ENCODE measurements around the gene SLC34A2. TPM values are rescaled to one million over a fixed set of nuclear protein-coding genes. Genes with fewer than 3 reads are reported as not detected.
A peak's percentile ranks its signal among the peaks of the same experiment; 100 is the strongest.

Gene SLC34A2
- total RNA-seq, 1 experiment from 2014 or later: 1.7 TPM

DNA sequence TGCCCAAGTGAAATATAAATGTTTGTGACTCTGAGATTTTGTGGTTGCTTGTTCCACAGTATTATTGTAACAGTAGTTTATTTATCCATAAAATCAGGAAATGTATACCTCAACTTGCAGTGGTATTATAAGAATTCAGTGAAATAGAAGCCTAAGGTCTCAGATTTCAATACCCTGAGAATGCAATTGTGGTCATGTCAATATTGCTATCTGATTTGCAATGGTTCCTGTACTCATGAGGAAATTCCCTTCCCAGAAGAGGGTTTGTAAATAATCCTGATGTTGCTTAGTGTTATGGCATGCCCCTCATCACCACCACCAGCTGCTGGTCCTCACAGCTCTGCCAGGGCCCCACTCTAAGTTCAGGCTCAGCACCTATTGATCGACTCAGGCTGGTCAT lies 67.8 kb downstream of the SLC34A2 start:
- ChIA-PET CTCF (no interaction called here), POLR2A (no interaction called here)
- no peaks in the 10 kb centered on the region for H3K4me1 Mint-ChIP-seq
- DNase-seq (ENCODE audit: low spot score) (no peak), ATAC-seq (no peak; the same call in 1 of the 2 replicates)
- no peaks in the 10 kb centered on the region; the same call in 1 of the 2 replicates for H3K27me3 Mint-ChIP-seq (ENCODE audit: low read depth)
- TF ChIP-seq SOX15 (CRISPR knock-in tag; IDR thresholded peaks at IDR 0.05): no peak
- no peak for TF ChIP-seq HMGA2 (CRISPR knock-in tag; IDR thresholded peaks at IDR 0.05)
- TF ChIP-seq CREB1 (CRISPR knock-in tag; IDR thresholded peaks at IDR 0.05): no peak
- no peaks in the 10 kb centered on the region for H3K36me3 Mint-ChIP-seq
- H3K9me3 Mint-ChIP-seq: peaks cover 9% of the 10 kb centered on the region
- H3K4me3 Mint-ChIP-seq: no peak overlapping the region
- no peak overlapping the region for H3K27ac Mint-ChIP-seq

- POLR2A ChIA-PET: no interaction called here
- no peak overlapping the region for H3K4me3 Mint-ChIP-seq
- TF ChIP-seq USF1 (CRISPR knock-in tag; IDR thresholded peaks at IDR 0.05): no peak
- no peak for TF ChIP-seq ZNF416 (CRISPR knock-in tag; IDR thresholded peaks at IDR 0.05)
- TF ChIP-seq ZNF671 (CRISPR knock-in tag; IDR thresholded peaks at IDR 0.05): no peak
- TF ChIP-seq, protein P1, sequence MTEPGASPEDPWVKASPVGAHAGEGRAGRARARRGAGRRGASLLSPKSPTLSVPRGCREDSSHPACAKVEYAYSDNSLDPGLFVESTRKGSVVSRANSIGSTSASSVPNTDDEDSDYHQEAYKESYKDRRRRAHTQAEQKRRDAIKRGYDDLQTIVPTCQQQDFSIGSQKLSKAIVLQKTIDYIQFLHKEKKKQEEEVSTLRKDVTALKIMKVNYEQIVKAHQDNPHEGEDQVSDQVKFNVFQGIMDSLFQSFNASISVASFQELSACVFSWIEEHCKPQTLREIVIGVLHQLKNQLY (CRISPR knock-in tag; IDR thresholded peaks at IDR 0.05): no peak
- TF ChIP-seq PRRX2 (CRISPR knock-in tag; IDR thresholded peaks at IDR 0.05): no peak
- no peak for TF ChIP-seq GABPB1 (CRISPR knock-in tag; IDR thresholded peaks at IDR 0.05)
- TF ChIP-seq NFE2L1 (CRISPR knock-in tag; IDR thresholded peaks at IDR 0.05): no peak
- TF ChIP-seq ZMAT4 (CRISPR knock-in tag; IDR thresholded peaks at IDR 0.05): no peak
- no peak for TF ChIP-seq CTCF (IDR thresholded peaks at IDR 0.05)
- no peak for TF ChIP-seq ZNF423 (CRISPR knock-in tag; IDR thresholded peaks at IDR 0.05)
- H3K27ac Mint-ChIP-seq: peak overlapping the region; percentile 42
- CTCF ChIA-PET: no interaction called here
- no peaks in the 10 kb centered on the region; the same call in 1 of the 2 replicates for H3K27me3 Mint-ChIP-seq (ENCODE audit: low read depth)
- ATAC-seq (no peak), DNase-seq (ENCODE audit: low spot score) (no peak)
- peaks cover 9% of the 10 kb centered on the region for H3K9me3 Mint-ChIP-seq
- H3K4me1 Mint-ChIP-seq: no peaks in the 10 kb centered on the region
- no peaks in the 10 kb centered on the region for H3K36me3 Mint-ChIP-seq
Measured at GRCh38 chr4:25725870-25726269, 70.2 kb downstream of the SLC34A2 start.

GRCh38 chr4:25727711-25728493 lies 72.3 kb downstream of the SLC34A2 start:
- Mint-ChIP-seq H3K9me3 (peaks cover 9% of the 10 kb centered on the region), H3K4me1 (no peaks in the 10 kb centered on the region), H3K27ac (no peak overlapping the region), H3K27me3 (ENCODE audit: low read depth) (no peaks in the 10 kb centered on the region; the same call in 1 of the 2 replicates), H3K4me3 (no peak overlapping the region), H3K36me3 (no peaks in the 10 kb centered on the region)
- ATAC-seq (no peak), DNase-seq (ENCODE audit: low spot score) (no peak)
- CTCF ChIA-PET: no interaction called here
- POLR2A ChIA-PET: no interaction called here
- no peak for TF ChIP-seq SMAD4 (CRISPR knock-in tag; IDR thresholded peaks at IDR 0.05)
- TF ChIP-seq CREB1 (CRISPR knock-in tag; IDR thresholded peaks at IDR 0.05): no peak
- no peak for TF ChIP-seq ZNF396 (CRISPR knock-in tag; IDR thresholded peaks at IDR 0.05; ENCODE audit: borderline replicate concordance)
- TF ChIP-seq ZBTB43 (CRISPR knock-in tag; IDR thresholded peaks at IDR 0.05): no peak
- no peak for TF ChIP-seq GABPB1 (CRISPR knock-in tag; IDR thresholded peaks at IDR 0.05)
- no peak for TF ChIP-seq ZNF423 (CRISPR knock-in tag; IDR thresholded peaks at IDR 0.05)
- no peak for TF ChIP-seq TEAD1 (CRISPR knock-in tag; IDR thresholded peaks at IDR 0.05)
- TF ChIP-seq EMX1 (CRISPR knock-in tag; IDR thresholded peaks at IDR 0.05): no peak
- no peak for TF ChIP-seq FOXJ3 (CRISPR knock-in tag; IDR thresholded peaks at IDR 0.05; ENCODE audit: borderline replicate concordance)
- TF ChIP-seq FOXK1 (CRISPR knock-in tag; IDR thresholded peaks at IDR 0.05): no peak
- TF ChIP-seq ATF2 (CRISPR knock-in tag; IDR thresholded peaks at IDR 0.05; ENCODE audit: borderline replicate concordance, low read depth): no peak
- TF ChIP-seq, protein P2, sequence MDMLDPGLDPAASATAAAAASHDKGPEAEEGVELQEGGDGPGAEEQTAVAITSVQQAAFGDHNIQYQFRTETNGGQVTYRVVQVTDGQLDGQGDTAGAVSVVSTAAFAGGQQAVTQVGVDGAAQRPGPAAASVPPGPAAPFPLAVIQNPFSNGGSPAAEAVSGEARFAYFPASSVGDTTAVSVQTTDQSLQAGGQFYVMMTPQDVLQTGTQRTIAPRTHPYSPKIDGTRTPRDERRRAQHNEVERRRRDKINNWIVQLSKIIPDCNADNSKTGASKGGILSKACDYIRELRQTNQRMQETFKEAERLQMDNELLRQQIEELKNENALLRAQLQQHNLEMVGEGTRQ (CRISPR knock-in tag; IDR thresholded peaks at IDR 0.05): no peak
- TF ChIP-seq HMGXB4 (CRISPR knock-in tag; IDR thresholded peaks at IDR 0.05): no peak
- no peak for TF ChIP-seq ZNF138 (CRISPR knock-in tag; conservative IDR thresholded peaks at IDR 0.05)

Measured in WTC11 (cell line).